T47D (cell line): ENCODE results near the gene PDE7B.
A peak's percentile ranks its signal among the peaks of the same experiment; 100 is the strongest.
"Not testable (repeated sequence)": the region's sequence is repeated elsewhere in the genome, so short reads cannot be mapped to it uniquely, and the experiment has no call there.

ENCODE experiments used
- DNase-seq, 2 experiments: peaks; one replicate each; pipeline versions ENCODE4 v3.0.0 to v3.0.0-alpha.2; 2011 to 2012; ENCODE audit warnings: low read depth in 1 of 2, low spot score in 1 of 2
- JUND ChIP-seq: IDR thresholded peaks from 2 replicates; pipeline ENCODE4 v1.6.1; 2012; ENCODE audit warnings: low read depth
- in situ Hi-C: cut with HindIII; loops from 2 replicates; pipeline ENCODE4 v1.10.0; 2016; ENCODE audit warnings: low sequenced_read_pairs, low pct_unique_long_range_greater_than_20kb

Gene PDE7B

GRCh38 chr6:136216503-136217401, 365.3 kb downstream of the PDE7B start:
- in situ Hi-C loops = no loop called here
- no peak for TF ChIP-seq JUND
- no peak for DNase-seq

- in situ Hi-C loops, DNase-seq: not testable (repeated sequence)
Observed at GRCh38 chr6:136224974-136225373, 373.5 kb downstream of the PDE7B start.

GRCh38 chr6:136225496-136225895, 374.0 kb downstream of the PDE7B start:
- in situ Hi-C loops = no loop called here
- DNase-seq = no peak
- no peak for TF ChIP-seq JUND

- in situ Hi-C loops = no loop called here
- no peak for TF ChIP-seq JUND
- peak; percentile 18 to 37 for DNase-seq
Observed at GRCh38 chr6:136226027-136226673, 374.6 kb downstream of the PDE7B start.

GRCh38 chr6:136226674-136227377, 375.3 kb downstream of the PDE7B start:
- DNase-seq = no peak
- TF ChIP-seq JUND = no peak
- in situ Hi-C loops = no loop called here

- DNase-seq = no peak
- in situ Hi-C loops = no loop called here
- TF ChIP-seq JUND = no peak
Observed at GRCh38 chr6:136228814-136229213, 377.3 kb downstream of the PDE7B start.

GRCh38 chr6:136230219-136230853, 378.8 kb downstream of the PDE7B start:
- no peak for TF ChIP-seq JUND
- DNase-seq = no peak
- in situ Hi-C loops = no loop called here

- no peak for DNase-seq
- in situ Hi-C loops = no loop called here
- TF ChIP-seq JUND = no peak
Observed at GRCh38 chr6:136232701-136233100, 381.2 kb downstream of the PDE7B start.

GRCh38 chr6:136235233-136235564, 383.7 kb downstream of the PDE7B start:
- TF ChIP-seq JUND = no peak
- no peak for DNase-seq
- in situ Hi-C loops = no loop called here

- no peak for DNase-seq
- in situ Hi-C loops = no loop called here
- TF ChIP-seq JUND = no peak
Observed at GRCh38 chr6:136236466-136237293, 385.2 kb downstream of the PDE7B start.

GRCh38 chr6:136244061-136244616, 392.6 kb downstream of the PDE7B start:
- in situ Hi-C loops = no loop called here
- DNase-seq = no peak
- no peak for TF ChIP-seq JUND
